ENCODE data around the gene SETD2.

DNA sequence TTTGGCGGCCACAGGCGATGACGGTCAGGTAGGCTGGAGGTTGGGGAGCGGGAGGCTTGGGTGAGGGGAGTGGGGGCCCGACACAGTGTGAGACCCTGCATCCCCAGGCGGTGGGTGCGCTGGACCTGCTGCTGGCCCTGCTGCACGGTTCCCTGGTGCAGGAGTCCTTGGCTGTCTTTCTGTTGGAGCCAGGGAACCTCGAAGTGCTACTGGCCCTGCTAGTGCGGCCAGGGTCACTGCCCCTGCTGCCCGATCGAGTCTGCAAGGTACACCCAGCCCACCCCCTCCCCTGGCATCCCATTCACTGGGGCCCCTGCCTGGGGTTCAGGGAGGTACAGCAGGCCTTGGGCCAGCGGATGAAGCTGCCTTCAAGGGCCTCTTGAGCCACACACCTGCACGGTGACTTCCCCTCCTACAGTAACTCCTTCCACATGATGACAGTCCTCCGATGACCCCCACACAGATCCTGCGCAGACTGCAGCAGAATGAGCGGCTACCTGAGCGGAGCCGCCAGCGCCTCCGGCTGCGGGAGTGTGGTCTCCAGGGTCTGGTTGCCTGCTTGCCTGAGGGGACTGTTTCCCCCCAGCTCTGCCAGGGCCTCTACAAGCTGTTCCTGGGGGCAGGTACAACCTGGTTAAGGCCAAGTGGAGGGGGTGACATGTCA lies 164.9 kb downstream of the SETD2 start:
- TF ChIP-seq POLR2A (IDR thresholded peaks at IDR 0.05; ENCODE audit: low read length) = no peak
- no peak for TF ChIP-seq GATA1 (IDR thresholded peaks at IDR 0.05; ENCODE audit: low read depth, low read length)
